ENCODE measurements around the gene HOXA3.

The HOXA3 gene

GRCh38 chr7:27114881-27115220 lies 37.5 kb downstream of the HOXA3 start:
- DNase-seq (ENCODE audit: low spot score): no peak

- no peak for DNase-seq (ENCODE audit: low spot score)
Observed at GRCh38 chr7:27113991-27114769, 38.2 kb downstream of the HOXA3 start.

GRCh38 chr7:27112955-27113949 lies 39.1 kb downstream of the HOXA3 start:
- no peak for DNase-seq (ENCODE audit: low spot score)

GRCh38 chr7:27112361-27112760 lies 40.0 kb downstream of the HOXA3 start:
- no peak for DNase-seq (ENCODE audit: low spot score)

GRCh38 chr7:27111751-27112277 lies 40.6 kb downstream of the HOXA3 start:
- no peak for DNase-seq (ENCODE audit: low spot score)

- DNase-seq (ENCODE audit: low spot score): no peak
Observed at GRCh38 chr7:27111042-27111750, 41.2 kb downstream of the HOXA3 start.

GRCh38 chr7:27110186-27111031 lies 42.0 kb downstream of the HOXA3 start:
- DNase-seq (ENCODE audit: low spot score): no peak

GRCh38 chr7:27109466-27110185 lies 42.8 kb downstream of the HOXA3 start:
- DNase-seq (ENCODE audit: low spot score): no peak

- no peak for DNase-seq (ENCODE audit: low spot score)
Observed at GRCh38 chr7:27108390-27109127, 43.8 kb downstream of the HOXA3 start.

GRCh38 chr7:27107391-27108381 lies 44.7 kb downstream of the HOXA3 start:
- DNase-seq (ENCODE audit: low spot score): no peak

GRCh38 chr7:27106901-27107240 lies 45.5 kb downstream of the HOXA3 start:
- no peak for DNase-seq (ENCODE audit: low spot score)

- DNase-seq (ENCODE audit: low spot score): peak; percentile 59
Observed at GRCh38 chr7:27106181-27106900, 46.0 kb downstream of the HOXA3 start.

- DNase-seq (ENCODE audit: low spot score): no peak
Observed at GRCh38 chr7:27105301-27106031, 46.9 kb downstream of the HOXA3 start.

GRCh38 chr7:27104341-27105058 lies 47.9 kb downstream of the HOXA3 start:
- no peak for DNase-seq (ENCODE audit: low spot score)

- DNase-seq (ENCODE audit: low spot score): no peak
Observed at GRCh38 chr7:27103489-27104226, 48.7 kb downstream of the HOXA3 start.

All from D341Med (cell line).